ENCODE measurements around the gene ADISSP.

DNA sequence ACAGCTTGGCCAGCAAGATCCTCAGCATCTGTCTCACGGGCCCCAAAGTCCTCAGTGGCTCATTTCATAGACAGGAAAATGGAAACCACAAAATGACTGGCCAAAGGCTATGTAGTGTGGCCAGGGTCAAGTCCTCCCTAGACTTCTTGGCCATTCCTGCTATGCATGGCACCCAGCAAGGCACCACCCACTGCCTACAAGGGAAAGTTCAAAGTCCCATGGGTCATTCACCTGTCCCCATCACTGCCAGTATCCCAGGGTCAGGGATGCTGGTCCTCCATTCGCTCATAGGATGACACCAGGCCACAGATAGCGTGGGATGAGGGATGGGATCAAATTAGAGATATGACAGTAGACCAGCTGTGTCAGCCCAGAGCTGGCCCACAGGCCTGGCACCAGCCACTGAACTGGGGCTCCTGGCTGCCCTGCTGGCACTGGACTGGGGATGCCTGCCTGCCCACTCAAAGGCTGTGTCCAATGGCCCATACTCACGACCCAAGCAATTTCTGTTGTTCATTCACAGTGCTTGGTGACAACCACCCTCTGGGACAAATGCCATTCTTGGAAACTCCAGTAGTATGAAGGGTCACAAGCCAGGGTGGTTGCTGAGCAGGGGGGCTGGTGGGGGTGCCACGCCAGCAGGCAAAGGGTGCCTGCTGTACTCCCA, 11.6 kb downstream of the ADISSP start:
- no peak for TF ChIP-seq POLR2A (IDR thresholded peaks at IDR 0.05)
- TF ChIP-seq, protein P1, sequence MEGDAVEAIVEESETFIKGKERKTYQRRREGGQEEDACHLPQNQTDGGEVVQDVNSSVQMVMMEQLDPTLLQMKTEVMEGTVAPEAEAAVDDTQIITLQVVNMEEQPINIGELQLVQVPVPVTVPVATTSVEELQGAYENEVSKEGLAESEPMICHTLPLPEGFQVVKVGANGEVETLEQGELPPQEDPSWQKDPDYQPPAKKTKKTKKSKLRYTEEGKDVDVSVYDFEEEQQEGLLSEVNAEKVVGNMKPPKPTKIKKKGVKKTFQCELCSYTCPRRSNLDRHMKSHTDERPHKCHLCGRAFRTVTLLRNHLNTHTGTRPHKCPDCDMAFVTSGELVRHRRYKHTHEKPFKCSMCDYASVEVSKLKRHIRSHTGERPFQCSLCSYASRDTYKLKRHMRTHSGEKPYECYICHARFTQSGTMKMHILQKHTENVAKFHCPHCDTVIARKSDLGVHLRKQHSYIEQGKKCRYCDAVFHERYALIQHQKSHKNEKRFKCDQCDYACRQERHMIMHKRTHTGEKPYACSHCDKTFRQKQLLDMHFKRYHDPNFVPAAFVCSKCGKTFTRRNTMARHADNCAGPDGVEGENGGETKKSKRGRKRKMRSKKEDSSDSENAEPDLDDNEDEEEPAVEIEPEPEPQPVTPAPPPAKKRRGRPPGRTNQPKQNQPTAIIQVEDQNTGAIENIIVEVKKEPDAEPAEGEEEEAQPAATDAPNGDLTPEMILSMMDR (IDR thresholded peaks at IDR 0.05) = no peak

Data from thyroid gland (tissue), 4 donors.